Stimulated activated CD8-positive, alpha-beta memory T cell treated with anti-CD3 and anti-CD28 coated beads, Interleukin-15, amount 100 ng/mL, for 48 hours (primary cell): ENCODE measurements around the gene PYGL.

Experiments
- DNase-seq, 2 donors: peaks; one replicate each; pipeline ENCODE4 v3.0.0-alpha.2; 2020; ENCODE audit warnings: low read depth in 2 of 2

PYGL gene

DNA sequence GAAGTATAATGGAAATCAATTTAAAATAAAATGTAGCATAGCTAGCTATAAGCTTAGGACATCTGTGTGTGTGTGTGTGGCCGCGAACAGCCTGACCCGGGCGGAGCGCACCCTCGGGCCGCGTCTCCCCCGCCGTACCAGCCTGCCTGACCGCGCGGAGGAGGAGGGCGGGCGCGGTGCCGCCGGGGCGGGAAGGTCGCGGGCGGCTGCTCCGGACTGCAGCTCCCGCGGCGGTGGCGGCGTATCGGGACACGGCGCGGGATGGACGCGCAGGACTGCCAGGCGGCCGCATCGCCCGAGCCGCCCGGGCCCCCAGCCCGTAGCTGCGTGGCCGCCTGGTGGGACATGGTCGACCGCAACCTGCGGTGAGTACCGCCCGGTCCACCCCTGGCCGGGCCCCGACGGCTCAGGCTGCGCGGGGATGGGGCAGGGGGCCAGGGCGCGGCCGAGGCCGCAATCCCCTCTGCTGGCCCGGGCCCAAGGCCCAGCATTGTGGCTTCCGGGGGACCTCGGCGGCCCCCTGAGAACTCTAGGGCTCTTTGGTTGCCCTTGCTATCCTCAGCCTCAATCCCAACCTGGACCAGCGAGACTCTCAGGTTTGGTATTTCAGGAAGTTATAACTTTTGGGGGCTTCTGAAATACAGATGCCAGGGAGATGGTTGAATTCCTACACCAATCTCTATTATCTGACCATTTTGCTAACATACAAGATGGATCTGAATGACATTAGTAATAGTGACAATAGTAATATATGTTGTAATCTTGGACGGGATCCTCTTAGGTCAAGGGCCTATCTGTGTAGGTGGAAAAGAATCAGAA lies 72.2 kb downstream of the PYGL start, which contains the start of gene ABHD12B:
TSS of gene ABHD12B (plus strand) at position 140 of the 819 bp plus-strand sequence. CDS start at position 262, 122 bp downstream.
- no peak for DNase-seq

DNA sequence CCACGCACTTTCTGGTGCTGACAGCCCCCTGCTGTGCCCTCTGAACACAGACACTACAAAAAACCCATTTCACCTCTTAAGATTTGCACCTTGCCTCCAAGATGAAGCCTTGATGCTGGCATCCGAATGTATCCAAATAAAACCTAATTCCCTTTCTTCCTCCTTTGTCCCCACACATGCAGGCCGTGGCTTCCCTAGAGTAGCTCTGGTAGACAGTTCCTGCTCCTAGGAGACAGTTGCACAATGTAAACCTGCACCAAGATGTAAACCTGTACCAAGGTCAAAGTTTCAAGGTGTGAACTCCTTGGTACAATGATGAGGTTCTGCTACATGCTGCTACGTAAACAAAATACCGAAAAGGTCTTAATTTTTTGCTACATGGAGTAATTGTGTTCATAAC lies 73.1 kb downstream of the PYGL start:
- DNase-seq: no peak

- DNase-seq: no peak
These were observed 78.7 kb downstream of the PYGL start for GRCh38 chr14:50865391-50866076.

GRCh38 chr14:50864946-50865345 lies 79.3 kb downstream of the PYGL start:
- no peak for DNase-seq

DNA sequence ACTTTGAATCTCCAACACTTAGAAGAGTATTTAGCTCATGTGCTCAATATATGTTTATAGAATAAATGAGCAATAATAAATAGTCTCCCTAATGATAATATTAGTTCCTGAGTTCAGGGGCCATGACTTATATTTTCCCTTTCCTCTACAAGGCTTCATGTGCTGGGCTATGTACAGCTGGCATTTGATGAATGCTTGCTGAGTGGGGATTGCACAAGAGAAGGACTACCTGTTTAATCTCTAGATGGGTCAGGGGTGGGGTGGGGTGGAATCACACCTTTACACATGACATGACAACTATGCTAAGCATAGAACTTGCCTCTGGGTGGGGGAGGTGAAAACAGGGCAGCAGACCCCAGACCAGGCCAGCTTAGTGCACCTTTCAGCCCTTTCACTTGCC lies 80.0 kb downstream of the PYGL start:
- DNase-seq: no peak

DNA sequence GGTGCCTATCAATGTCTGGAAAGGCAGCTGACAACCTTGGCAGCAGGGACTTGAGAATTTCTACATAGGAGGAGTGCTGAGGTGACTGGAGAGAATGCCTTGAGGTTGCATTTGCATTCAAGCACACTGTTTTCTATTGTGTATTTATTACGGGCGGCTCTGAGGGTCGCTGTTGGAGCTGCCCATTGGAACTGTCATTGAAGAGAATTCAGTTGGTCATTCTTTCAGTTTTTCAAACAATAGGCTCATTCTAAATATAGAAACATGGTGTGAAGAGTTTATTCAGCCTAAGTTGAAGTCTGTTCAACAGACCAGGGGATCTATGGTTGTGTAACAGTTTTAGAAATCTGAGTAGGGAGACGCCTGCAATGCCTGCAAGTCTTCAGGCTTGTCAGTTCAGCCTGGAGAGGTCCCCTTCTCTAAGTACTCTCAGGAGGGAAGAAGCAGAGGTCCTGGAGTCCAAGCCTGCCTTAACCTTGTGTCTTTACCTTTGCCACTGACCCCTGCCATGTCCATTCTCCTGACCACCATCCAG lies 82.2 kb downstream of the PYGL start:
- no peak for DNase-seq

- DNase-seq: peak; percentile 67 to 70
These were observed 83.7 kb downstream of the PYGL start for GRCh38 chr14:50860478-50861086.

- no peak for DNase-seq
These were observed 85.0 kb downstream of the PYGL start for GRCh38 chr14:50859296-50859624.

- no peak for DNase-seq
These were observed 87.6 kb downstream of the PYGL start for GRCh38 chr14:50856660-50857059.

- DNase-seq: no peak
These were observed 88.7 kb downstream of the PYGL start for GRCh38 chr14:50855558-50855957.
